Adrenal gland (tissue), 12 donors: ENCODE data around the gene CABS1. TPM values are rescaled to one million over a fixed set of nuclear protein-coding genes. Genes with fewer than 3 reads are reported as not detected.

Experiments used
- DNase-seq, 7 donors: peaks; one replicate each; pipeline ENCODE4 v3.0.0-alpha.2; 2019 to 2020
- H3K27ac ChIP-seq, 5 donors: fragments of 200-600 bp; sonication (generic) in 4 of 5; 1 replicate in 3 of 5; 2 replicates in 2 of 5; pipeline versions ENCODE4 v1.5.1 to v1.8.0; 2016 to 2020; ENCODE audit warnings: mild to moderate bottlenecking in 1 of 5
- H3K27me3 ChIP-seq: fragments of 200-600 bp; 2 replicates; pipeline ENCODE4 v1.8.0; 2021
- H3K36me3 ChIP-seq, 2 donors: fragments of 200-600 bp; replicated peaks in 1 of 2; 1 replicate in 1 of 2; 2 replicates in 1 of 2; pipeline versions ENCODE4 v1.5.1 to v1.8.0; 2018 to 2022
- H3K4me1 ChIP-seq, 2 donors: fragments of 200-600 bp; replicated peaks in 1 of 2; 1 replicate in 1 of 2; 2 replicates in 1 of 2; pipeline versions ENCODE4 v1.5.1 to v1.8.0; 2018 to 2021
- H3K4me3 ChIP-seq, 4 donors: fragments of 200-600 bp; sonication (generic) in 3 of 4; one replicate each; pipeline ENCODE4 v1.5.1; 2016 to 2018
- H3K9me3 ChIP-seq, 3 donors: fragments of 200-600 bp; sonication (generic) in 1 of 3; replicated peaks in 1 of 3; 1 replicate in 2 of 3; 2 replicates in 1 of 3; pipeline versions ENCODE4 v1.5.1 to v1.8.0; 2016 to 2021
- POLR2A ChIP-seq, 2 donors: fragments of 450-650 bp; IDR thresholded peaks; one replicate each; pipeline ENCODE4 v1.6.1; 2017; ENCODE audit warnings: antibody characterized with exemption in 2 of 2, mild to moderate bottlenecking in 2 of 2, moderate library complexity in 1 of 2
- WGBS, 4 donors: extraction: QIAGEN DNeasy Blood & Tissue Kit in 2 of 4; methylation state at CpG; one replicate each; pipeline versions ENCODE4 v1.1.5 to v1.1.7; 2013 to 2017; 5-methylcytosine and 5-hydroxymethylcytosine counted together
- intact Hi-C, 2 donors: fragments of 100-400 bp; cut with DNase I; formaldehyde crosslinking; loops; one replicate each; pipeline versions ENCODE4 v1.14.1 to v1.15.0; 2022 to 2023
- polyA plus RNA-seq, 3 donors: library from polyadenylated mRNA; stranded (reverse); fragments of 200-250 nt in 2 of 3; fragments of 350-450 nt in 1 of 3; fragmentation: Illumina TruSeq in 1 of 3; extraction: RNeasy Lipid Tissue Mini Kit (QIAGEN cat#74804) in 1 of 3; gene quantifications; one replicate each; pipeline ENCODE4 v1.2.3, GENCODE V29; 2013 to 2014
- total RNA-seq, 9 donors: library from RNA; depleted of rRNA in 4 of 9; stranded (reverse); fragments of >200 nt in 4 of 9; fragments of 120-200 nt in 1 of 9; fragmentation: NEBNext Ultra II Directional in 1 of 9; extraction: Animal tissue kit (Norgen Biotek cat#: 25700) in 1 of 9; gene quantifications; one replicate each; pipeline versions ENCODE4 v1.1.0 to v1.2.4, GENCODE V29; 2013 to 2023
- TF ChIP-seq, protein P1 (sequence below), 6 experiments: fragments of 450-650 bp in 4 of 6; fragments of 200-600 bp in 2 of 6; sonication (generic) in 1 of 6; IDR thresholded peaks; 1 replicate in 5 of 6; 2 replicates in 1 of 6; pipeline versions ENCODE4 v1.5.1 to v1.8.0; 2016 to 2021; ENCODE audit warnings: antibody characterized with exemption in 6 of 6, mild to moderate bottlenecking in 2 of 6, moderate library complexity in 1 of 6
- donor health status: healthy with polysubstance abuse.
- donor health status: Bipolar disorder and iron deficiency.
- donor health status: DM: yes; HTN: yes; CAD: no.
- donor health status: DM: no; HTN: no; CAD: no.
- donor health status: DM: no; HTN: no; CAD: no.
- donor health status: DM: yes; HTN: yes; CAD: no.

The CABS1 gene
- total and polyA plus RNA-seq, 12 donors: not detected

DNA sequence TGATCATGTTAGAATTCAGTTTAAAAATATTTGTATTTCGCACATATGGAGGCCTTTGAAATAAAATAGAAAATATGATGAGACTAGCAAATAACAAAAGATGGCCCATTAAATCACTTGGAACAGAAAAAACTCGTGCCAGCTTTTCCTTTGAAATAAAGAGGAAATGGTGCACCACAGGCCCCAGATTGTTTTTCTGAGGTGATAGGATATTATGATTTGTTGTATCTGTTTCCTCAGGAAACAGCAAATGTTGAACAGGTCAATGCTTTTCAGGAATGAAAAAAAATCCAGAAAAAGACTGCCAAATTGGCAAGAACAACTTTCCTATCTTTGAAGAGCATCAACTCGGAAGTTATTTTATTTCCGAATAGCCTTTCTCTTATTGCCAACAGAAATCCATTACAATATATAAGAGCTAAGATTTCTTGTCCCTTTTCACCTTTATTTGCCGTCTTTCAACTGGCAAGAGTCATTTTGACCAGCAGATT, 48.0 kb downstream of the CABS1 start, which contains the start of gene SMR3B:
TSS of gene SMR3B (plus strand) at position 441 of the 491 bp plus-strand sequence. CDS start 1,380 bp downstream, outside the sequence.
- no peak for DNase-seq
- Histone ChIP-seq H3K4me3 (no peak within 1 kb of the TSS), H3K9me3 (no peaks in the 10 kb centered on the region), H3K27me3 (no peaks in the 10 kb centered on the region), H3K27ac (no peak within 1 kb of the TSS), H3K36me3 (no peaks in the 10 kb centered on the region), H3K4me1 (no peaks in the 10 kb centered on the region)
- no peak for TF ChIP-seq POLR2A (IDR thresholded peaks at IDR 0.05)
- TF ChIP-seq, protein P1, sequence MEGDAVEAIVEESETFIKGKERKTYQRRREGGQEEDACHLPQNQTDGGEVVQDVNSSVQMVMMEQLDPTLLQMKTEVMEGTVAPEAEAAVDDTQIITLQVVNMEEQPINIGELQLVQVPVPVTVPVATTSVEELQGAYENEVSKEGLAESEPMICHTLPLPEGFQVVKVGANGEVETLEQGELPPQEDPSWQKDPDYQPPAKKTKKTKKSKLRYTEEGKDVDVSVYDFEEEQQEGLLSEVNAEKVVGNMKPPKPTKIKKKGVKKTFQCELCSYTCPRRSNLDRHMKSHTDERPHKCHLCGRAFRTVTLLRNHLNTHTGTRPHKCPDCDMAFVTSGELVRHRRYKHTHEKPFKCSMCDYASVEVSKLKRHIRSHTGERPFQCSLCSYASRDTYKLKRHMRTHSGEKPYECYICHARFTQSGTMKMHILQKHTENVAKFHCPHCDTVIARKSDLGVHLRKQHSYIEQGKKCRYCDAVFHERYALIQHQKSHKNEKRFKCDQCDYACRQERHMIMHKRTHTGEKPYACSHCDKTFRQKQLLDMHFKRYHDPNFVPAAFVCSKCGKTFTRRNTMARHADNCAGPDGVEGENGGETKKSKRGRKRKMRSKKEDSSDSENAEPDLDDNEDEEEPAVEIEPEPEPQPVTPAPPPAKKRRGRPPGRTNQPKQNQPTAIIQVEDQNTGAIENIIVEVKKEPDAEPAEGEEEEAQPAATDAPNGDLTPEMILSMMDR (IDR thresholded peaks at IDR 0.05): no peak
- intact Hi-C loops: no loop called here
- 54 to 71% (median 63%) methylated on average over 5 of the region's 5 CpGs for WGBS, 4 donors

Other genes with a start within 250 kb of the CABS1 start
- not detected for gene PRR27, start 180.7 kb upstream of the CABS1 start, total RNA-seq
- not detected for gene PRR27, start 180.7 kb upstream of the CABS1 start, polyA plus RNA-seq
- 1 to 10 TPM in 1 of 9 donors, under 1 TPM in 4, not detected in 4; 0.17 to 1.9 (median 0.42) TPM for gene ODAM, start 139.3 kb upstream of the CABS1 start, total RNA-seq
- gene ODAM, start 139.3 kb upstream of the CABS1 start, polyA plus RNA-seq: 1 to 10 TPM in 1 of 3 donors, under 1 TPM in 2; 0.48 to 2.9 (median 0.48) TPM
- not detected for gene FDCSP, start 108.9 kb upstream of the CABS1 start, total RNA-seq
- under 1 TPM in 1 of 3 donors, not detected in 2; 0.47 TPM for gene FDCSP, start 108.9 kb upstream of the CABS1 start, polyA plus RNA-seq
- gene CSN3, start 92.4 kb upstream of the CABS1 start, total RNA-seq: not detected
- not detected for gene CSN3, start 92.4 kb upstream of the CABS1 start, polyA plus RNA-seq
- not detected for gene SMR3A, start 25.8 kb downstream of the CABS1 start, total RNA-seq
- not detected for gene SMR3A, start 25.8 kb downstream of the CABS1 start, polyA plus RNA-seq
- 1 to 10 TPM in 1 of 9 donors, under 1 TPM in 1, not detected in 7; 0.47 to 1.5 TPM for gene SMR3B, start 48.1 kb downstream of the CABS1 start, total RNA-seq
- 1 to 10 TPM in 1 of 3 donors, not detected in 2; 8.9 TPM for gene SMR3B, start 48.1 kb downstream of the CABS1 start, polyA plus RNA-seq
- gene OPRPN, start 63.0 kb downstream of the CABS1 start, total RNA-seq: not detected
- gene OPRPN, start 63.0 kb downstream of the CABS1 start, polyA plus RNA-seq: not detected
- not detected for gene MUC7, start 137.2 kb downstream of the CABS1 start, total RNA-seq
- gene MUC7, start 137.2 kb downstream of the CABS1 start, polyA plus RNA-seq: not detected
- not detected for gene AMTN, start 183.6 kb downstream of the CABS1 start, total RNA-seq
- not detected for gene AMTN, start 183.6 kb downstream of the CABS1 start, polyA plus RNA-seq